Measurements from ENCODE around the gene ITFG2.
"Not testable (repeated sequence)": the region's sequence is repeated elsewhere in the genome, so short reads cannot be mapped to it uniquely, and the experiment has no call there.

The ITFG2 gene

GRCh38 chr12:2812290-2813213, at the start of gene ITFG2:
TSS of gene ITFG2 (plus strand) at chr12:2812668. CDS start at chr12:2812761, 93 bp downstream.
- peak; percentile 94 for DNase-seq (ENCODE audit: low read depth, low spot score)

DNA sequence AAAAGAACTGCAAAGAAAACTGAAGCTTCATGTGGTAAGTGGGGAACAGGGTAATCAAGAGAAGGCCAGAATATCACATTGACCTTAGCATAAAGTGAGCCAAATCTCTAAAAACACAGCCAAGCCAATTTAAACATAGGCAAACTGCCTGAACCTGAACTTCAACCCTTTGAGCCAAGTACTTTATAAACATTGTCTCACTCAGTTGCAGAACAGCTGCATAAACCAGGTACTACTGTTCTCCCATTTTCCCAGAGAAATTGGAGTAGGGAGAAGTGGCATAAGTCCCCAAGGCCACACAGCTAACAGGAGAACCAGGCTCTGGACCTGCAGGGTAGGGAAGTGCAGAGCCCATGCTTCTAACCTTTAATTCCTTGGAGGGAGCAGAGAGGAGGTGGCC, 48.1 kb upstream of the ITFG2 start:
- no peak for DNase-seq (ENCODE audit: low read depth, low spot score)

DNA sequence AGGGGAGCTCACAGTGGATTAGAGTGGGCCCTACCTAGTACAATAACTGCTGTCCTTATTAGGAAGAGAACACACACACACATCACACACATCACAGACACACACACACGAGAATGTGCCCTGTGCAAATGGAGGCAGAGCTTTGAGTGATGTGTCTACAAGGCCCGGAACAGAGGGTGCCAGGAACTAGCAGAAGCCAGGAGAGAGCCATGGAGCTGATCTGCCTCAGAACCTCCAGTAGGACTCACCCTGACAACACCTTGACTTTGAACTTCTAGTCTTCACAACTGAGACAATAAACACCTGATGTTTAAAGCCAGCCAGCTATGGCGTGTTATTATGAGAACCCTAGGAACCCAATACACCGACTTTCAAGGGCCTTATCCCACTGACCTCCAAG, 47.4 kb upstream of the ITFG2 start:
- no peak for DNase-seq (ENCODE audit: low read depth, low spot score)

DNA sequence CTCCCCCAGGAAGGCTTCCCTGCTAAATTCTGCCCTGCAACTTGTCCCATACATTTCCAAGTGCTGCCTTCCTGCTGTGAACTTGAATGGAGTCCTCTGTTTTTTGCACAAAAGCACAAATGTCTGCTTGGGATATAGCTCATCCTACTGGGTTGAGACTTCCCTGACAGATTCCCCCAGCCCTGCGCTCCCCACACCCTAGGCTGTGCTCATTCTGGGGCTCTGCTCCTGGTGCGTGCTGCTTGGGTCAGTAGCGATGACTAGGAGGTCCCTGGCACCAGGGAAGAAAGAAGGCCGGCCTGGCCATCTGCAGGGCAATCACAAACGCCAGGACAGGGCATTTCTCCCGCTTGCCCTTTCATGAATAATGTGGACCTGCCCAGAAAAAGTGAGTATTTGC, 46.9 kb upstream of the ITFG2 start:
- no peak for DNase-seq (ENCODE audit: low read depth, low spot score)

- no peak for DNase-seq (ENCODE audit: low read depth, low spot score)
These were observed 44.1 kb upstream of the ITFG2 start for GRCh38 chr12:2768224-2768961.

- no peak for DNase-seq (ENCODE audit: low read depth, low spot score)
These were observed 42.5 kb upstream of the ITFG2 start for GRCh38 chr12:2769866-2770533.

DNA sequence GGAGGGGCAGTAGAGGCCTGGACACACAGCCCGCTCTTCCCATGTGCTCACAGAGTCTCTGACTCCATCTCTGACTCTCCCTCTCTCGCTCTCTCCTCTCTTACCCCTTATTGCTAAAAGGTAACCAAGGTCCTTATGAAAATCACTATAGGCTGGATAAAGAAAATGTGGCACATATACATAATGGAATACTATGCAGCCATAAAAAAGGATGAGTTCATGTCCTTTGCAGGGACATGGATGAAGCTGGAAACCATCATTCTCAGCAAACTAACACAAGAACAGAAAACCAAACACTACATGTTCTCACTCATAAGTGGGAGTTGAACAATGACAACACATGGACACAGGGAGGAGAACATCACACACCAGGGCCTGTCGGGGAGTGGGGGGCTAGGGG, 41.9 kb upstream of the ITFG2 start:
- not testable (repeated sequence) for DNase-seq (ENCODE audit: low read depth, low spot score)

DNA sequence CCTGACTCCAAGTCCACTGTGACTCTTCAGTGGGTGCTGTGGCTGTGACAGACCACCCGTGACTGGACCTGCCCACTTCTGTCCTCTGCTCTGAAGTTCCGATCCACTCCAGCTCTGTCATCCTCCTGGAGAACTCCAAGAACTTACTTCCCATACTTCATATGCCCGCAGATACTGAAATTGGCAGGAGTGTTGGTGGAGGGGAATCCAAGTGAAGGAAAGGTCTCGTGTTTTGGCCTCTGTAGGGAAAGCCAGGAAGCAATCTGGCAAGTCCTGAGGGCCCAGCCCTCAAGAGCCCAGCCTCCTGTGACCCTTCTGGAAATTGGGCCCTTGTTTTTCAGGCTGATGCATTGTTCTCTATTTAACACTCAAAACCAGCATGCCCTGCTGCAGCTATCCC, 40.1 kb upstream of the ITFG2 start:
- DNase-seq (ENCODE audit: low read depth, low spot score): no peak

DNA sequence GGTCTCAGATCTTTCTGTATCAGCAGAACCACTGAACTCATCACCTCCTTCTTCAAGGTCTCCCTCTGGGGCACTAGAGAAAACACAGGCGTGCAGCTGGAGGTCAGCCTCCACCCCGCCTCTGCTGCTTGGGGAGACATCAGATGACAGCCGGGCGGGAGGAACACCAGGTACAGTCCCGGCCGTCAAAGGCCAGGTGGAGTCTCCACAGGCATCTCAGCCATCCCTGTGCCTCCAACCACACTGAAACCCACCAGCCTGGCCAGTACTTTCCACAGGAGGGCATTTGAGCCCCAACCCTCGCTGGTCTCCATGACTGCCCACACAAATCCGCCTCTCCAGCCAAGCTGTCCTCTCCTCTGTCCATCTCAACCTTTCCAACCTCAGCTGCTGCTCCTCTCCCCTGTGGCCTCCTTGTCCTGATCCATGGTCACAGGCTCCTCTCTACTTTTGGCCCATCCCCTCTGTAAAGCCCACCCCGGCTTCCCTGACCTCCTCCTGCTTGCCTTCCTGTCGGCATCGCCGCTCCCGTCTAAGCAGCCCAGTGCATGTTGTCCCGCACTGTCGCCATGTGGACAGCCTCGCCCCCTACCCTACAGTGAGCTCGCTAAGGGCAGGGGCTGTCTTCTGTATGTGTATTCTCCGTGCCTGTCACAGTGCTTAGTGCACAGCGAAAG, 39.1 kb upstream of the ITFG2 start:
- DNase-seq (ENCODE audit: low read depth, low spot score): no peak

DNA sequence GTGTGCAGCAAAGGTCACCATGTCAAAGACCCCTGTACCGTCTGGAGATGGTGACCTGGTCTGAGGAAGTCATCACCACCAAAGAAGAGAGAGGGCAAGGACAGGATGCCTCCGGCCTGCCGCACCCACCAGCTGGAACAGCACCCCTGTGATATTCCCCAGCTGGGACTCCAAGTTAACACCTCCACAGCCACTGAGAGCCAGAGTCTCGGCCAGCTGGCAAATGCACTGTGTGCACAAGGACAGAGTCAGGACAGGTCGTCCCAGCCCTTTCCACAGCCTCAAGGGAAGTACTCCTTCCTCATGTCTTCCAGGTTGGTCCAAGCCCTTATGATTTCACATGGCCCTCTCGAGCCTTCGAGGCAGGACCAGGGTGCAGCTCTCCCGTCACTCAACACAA, 37.0 kb upstream of the ITFG2 start:
- DNase-seq (ENCODE audit: low read depth, low spot score): no peak

DNA sequence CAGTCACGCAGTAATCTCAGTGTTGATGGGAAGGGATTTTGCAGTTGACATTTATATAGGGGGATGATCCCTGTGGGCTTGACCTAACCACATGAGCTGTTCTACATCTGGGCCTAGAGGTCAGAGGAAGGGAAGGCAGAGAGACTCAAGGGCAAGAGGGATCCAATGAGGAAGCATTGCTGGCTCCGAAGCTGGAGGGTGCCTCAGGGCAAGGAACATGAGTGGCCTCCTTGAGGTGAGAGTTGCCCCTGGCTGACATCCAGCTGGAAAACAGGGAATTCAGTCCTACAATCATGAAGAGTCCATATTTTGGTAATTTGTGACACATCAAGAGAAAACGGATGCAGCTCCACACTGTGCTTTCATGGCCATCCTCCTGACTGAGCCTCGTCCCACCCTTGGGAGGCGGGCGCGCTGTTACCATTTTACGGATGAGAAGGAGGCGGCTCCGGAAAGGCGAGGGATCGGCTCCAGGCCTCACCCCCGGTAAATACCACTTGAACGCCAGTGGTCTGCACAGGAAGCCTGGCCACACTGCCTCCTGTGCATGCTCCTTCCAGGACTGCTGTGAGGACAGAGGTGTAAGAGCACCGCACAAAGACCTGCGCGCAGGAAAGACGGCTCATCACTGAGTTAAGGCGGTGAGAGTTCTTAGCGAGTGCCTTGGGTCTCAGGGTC, 36.2 kb upstream of the ITFG2 start:
- no peak for DNase-seq (ENCODE audit: low read depth, low spot score)

DNA sequence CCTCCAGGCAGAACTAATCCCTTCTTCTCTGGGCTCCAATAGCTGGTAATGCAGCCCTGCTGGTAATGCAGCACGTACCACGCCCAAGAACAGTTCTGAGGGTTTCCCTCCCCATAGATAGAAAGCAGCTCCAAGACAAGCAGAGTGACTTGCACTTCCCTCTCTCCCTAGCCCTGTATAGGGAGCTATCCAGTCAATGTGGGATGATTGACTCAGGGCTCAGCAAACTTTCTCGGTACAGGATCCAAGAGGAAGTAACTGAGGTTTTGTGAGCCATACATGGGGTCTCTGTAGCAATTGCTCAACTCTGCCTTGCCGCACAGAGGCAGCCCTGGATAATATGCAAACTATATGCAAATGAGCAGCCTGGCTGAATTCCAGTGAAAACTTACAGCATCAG, 33.2 kb upstream of the ITFG2 start:
- no peak for DNase-seq (ENCODE audit: low read depth, low spot score)

DNA sequence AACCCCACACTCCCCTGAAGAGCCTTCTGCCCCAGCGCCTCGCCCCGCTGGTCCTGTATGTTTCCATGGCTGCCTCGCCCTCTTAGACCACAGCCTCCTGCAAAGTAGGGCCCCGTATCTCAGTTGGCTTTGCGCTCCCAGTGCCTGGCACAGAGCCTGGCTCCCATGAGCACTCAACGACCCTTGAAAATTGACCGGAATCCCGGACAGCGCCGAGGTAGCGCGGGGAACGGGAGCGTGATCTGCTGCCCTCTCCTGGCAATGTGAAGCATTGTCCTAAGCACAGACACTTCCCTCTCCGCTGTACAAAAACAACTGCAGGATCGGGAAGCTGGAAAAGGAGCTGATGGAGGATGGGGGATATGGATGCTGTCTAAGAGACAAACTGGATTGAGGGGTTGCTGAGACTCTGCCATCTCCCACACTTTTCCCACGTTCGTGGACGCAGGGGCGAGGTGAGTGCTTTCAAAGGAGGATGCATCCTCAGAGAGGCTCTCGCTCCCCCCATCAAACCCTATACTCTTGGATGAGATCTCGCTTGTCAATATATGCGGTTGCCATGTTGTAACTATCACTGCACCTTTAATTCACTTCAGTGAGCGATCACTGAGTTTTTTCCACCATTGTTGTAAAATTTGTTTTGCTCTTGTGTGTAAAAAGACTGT, 28.4 kb upstream of the ITFG2 start:
- DNase-seq (ENCODE audit: low read depth, low spot score): no peak

GRCh38 chr12:2785017-2785416, 27.5 kb upstream of the ITFG2 start:
- no peak for DNase-seq (ENCODE audit: low read depth, low spot score)

GRCh38 chr12:2791089-2791488, 21.4 kb upstream of the ITFG2 start:
- DNase-seq (ENCODE audit: low read depth, low spot score): no peak

DNA sequence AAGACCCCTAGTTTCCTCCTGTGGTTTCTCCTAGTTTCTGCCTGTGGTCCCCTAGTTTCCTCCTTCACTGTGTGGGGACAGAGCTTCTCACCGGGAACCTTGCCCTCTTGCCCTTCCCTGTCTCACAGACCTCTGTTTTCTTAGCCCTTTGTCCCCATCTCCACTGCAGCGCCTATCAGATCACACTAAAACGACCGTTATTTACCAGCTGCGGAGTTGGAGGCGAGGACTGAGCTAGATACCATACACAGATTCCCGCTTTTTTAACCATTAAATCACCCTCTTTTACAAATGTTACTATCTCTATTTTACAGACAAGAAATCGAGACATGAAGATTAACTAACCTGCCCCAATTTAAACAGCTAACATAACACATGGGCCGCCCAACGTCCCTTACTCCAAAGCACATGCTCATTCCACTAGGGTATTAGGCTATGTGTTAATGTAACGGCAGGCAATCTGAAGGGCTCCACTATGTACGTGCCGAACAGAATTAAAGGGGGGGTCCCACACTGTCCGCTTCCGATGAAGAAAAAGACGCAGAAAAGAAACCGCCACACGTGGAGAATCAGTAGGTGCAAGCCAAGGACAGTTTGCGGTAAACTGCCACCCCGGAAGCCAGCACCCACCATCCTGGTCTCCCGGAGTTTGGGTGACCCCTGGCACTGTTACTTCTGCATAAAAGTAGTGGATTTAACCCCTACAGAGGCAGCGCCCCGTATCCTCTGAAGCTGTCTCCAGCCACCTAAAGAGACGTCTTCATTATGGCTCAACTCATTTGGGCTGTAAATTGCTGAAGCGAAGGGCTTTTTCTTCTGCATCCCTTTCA, 19.6 kb upstream of the ITFG2 start:
- no peak for DNase-seq (ENCODE audit: low read depth, low spot score)

DNA sequence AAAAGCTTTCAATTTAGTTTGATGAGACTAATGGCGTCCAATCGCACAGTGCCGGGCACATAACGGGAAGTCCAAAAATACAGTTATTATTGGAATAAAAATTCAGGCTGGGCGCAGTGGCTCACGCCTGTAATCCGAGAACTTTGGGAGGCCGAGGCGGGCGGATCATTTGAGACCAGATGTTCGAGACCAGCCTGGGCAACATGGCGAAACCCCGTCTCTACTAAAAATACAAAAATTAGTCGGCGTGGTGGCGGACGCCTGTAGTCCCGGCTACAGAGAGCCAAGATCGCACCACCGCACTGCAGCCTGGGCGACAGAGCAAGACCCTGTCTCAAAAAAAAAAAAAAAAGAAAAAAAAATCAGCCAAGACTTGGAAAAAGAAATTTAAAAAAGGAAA, 18.9 kb upstream of the ITFG2 start:
- no peak for DNase-seq (ENCODE audit: low read depth, low spot score)

GRCh38 chr12:2794191-2794735, 18.2 kb upstream of the ITFG2 start:
- no peak for DNase-seq (ENCODE audit: low read depth, low spot score)

DNA sequence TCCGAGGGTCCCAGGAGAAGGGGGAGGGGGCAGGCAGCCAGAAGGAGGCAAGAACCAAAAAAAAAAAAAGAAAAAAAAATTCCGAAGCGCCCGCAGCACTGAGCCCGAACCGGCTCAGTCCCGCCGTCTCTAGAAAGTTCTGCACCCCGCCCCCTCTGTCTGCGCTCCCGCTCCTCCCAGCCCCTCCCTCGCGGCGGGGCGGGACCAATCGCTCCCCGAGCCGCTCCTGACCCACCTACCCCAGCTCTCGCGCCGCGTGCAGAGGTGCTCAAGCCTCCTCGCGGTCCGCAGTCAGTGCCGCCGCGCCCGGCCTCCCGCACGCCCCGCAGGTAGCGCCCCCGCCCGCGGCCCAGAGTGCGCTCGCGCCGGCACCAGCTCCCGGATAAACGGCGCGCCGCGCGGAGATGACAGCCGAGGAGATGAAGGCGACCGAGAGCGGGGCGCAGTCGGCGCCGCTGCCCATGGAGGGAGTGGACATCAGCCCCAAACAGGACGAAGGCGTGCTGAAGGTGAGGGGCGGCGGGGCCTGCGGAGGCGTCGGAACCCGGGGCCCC, 17.7 kb upstream of the ITFG2 start, which contains the start of gene FKBP4:
Gene FKBP4 (plus strand): TSS at position 235 of the 554 bp plus-strand sequence. CDS start 170 bp downstream, at position 405.
- no peak for DNase-seq (ENCODE audit: low read depth, low spot score)

Data from smooth muscle cell of the brain vasculature (primary cell).